H9 (cell line): ENCODE results near the gene PHKA1. TPM values are rescaled to one million over a fixed set of nuclear protein-coding genes. Genes with fewer than 3 reads are reported as not detected.

ENCODE experiments used
- DNase-seq: peaks from one replicate; pipeline ENCODE4 v3.0.0-alpha.2; 2017
- H2AFZ ChIP-seq: one replicate; pipeline ENCODE4 v1.6.1; 2013; ENCODE audit warnings: mild to moderate bottlenecking, low read length, control low read depth, moderate library complexity
- H2AK5ac ChIP-seq: 2 replicates; pipeline ENCODE4 v1.6.1; 2013; ENCODE audit warnings: low read length, control low read depth, mixed read lengths; ENCODE audit not compliant: insufficient read length
- H2BK120ac ChIP-seq: one replicate; pipeline ENCODE4 v1.6.1; 2013; ENCODE audit warnings: low read depth, mild to moderate bottlenecking, low read length, control low read depth, inconsistent platforms; ENCODE audit not compliant: poor library complexity, severe bottlenecking
- H2BK12ac ChIP-seq: 2 replicates; pipeline ENCODE4 v1.6.1; 2013; ENCODE audit warnings: low read length, control low read depth, mixed read lengths, low read depth; ENCODE audit not compliant: insufficient read length
- H2BK15ac ChIP-seq: 2 replicates; pipeline ENCODE4 v1.6.1; 2013; ENCODE audit warnings: low read depth, low read length, control low read depth
- H2BK20ac ChIP-seq: one replicate; pipeline ENCODE4 v1.6.1; 2013; ENCODE audit warnings: low read depth, mild to moderate bottlenecking, low read length, control low read depth, inconsistent platforms; ENCODE audit not compliant: poor library complexity, severe bottlenecking
- H2BK5ac ChIP-seq: 2 replicates; pipeline ENCODE4 v1.6.1; 2013; ENCODE audit warnings: low read length, control low read depth, mixed read lengths; ENCODE audit not compliant: insufficient read length
- H3K14ac ChIP-seq: 2 replicates; pipeline ENCODE4 v1.6.1; 2013; ENCODE audit warnings: low read length, control low read depth; ENCODE audit not compliant: insufficient read depth
- H3K18ac ChIP-seq: 2 replicates; pipeline ENCODE4 v1.6.1; 2013; ENCODE audit warnings: low read depth, mild to moderate bottlenecking, mixed read lengths, low read length, control low read depth; ENCODE audit not compliant: insufficient read length
- H3K23ac ChIP-seq: 2 replicates; pipeline ENCODE4 v1.6.1; 2013; ENCODE audit warnings: low read length, control low read depth, mixed read lengths, low read depth; ENCODE audit not compliant: insufficient read length
- H3K23me2 ChIP-seq: 2 replicates; pipeline ENCODE4 v1.6.1; 2013; ENCODE audit warnings: low read depth, mild to moderate bottlenecking, mixed read lengths, low read length, control low read depth; ENCODE audit not compliant: insufficient read length, poor library complexity, severe bottlenecking
- H3K27ac ChIP-seq: 2 replicates; pipeline ENCODE4 v1.5.1; 2013; ENCODE audit warnings: low read length, control low read depth, mixed read lengths, low read depth; ENCODE audit not compliant: insufficient read length
- H3K27me3 ChIP-seq: 2 replicates; pipeline ENCODE4 v1.6.1; 2013; ENCODE audit warnings: low read length, control low read depth, inconsistent platforms; ENCODE audit not compliant: insufficient read depth
- H3K4ac ChIP-seq: 2 replicates; pipeline ENCODE4 v1.6.1; 2013; ENCODE audit warnings: low read depth, mild to moderate bottlenecking, control low read depth, inconsistent platforms, low read length, moderate library complexity
- H3K4me1 ChIP-seq: 2 replicates; pipeline ENCODE4 v1.6.1; 2013; ENCODE audit warnings: low read length, control low read depth, inconsistent platforms; ENCODE audit not compliant: insufficient read depth
- H3K4me2 ChIP-seq: 2 replicates; pipeline ENCODE4 v1.6.1; 2013; ENCODE audit warnings: low read length, control low read depth, mixed read lengths; ENCODE audit not compliant: insufficient read length, insufficient read depth
- H3K56ac ChIP-seq: 2 replicates; pipeline ENCODE4 v1.6.1; 2013; ENCODE audit warnings: low read depth, mild to moderate bottlenecking, mixed read lengths, low read length, control low read depth; ENCODE audit not compliant: insufficient read length
- H3K79me1 ChIP-seq: 2 replicates; pipeline ENCODE4 v1.6.1; 2013; ENCODE audit warnings: low read depth, mild to moderate bottlenecking, moderate library complexity, low read length, control low read depth, inconsistent platforms; ENCODE audit not compliant: insufficient read depth, poor library complexity, severe bottlenecking
- H3K79me2 ChIP-seq: 2 replicates; pipeline ENCODE4 v1.6.1; 2013; ENCODE audit warnings: low read length, control low read depth, inconsistent platforms; ENCODE audit not compliant: insufficient read depth
- H3K9ac ChIP-seq: 2 replicates; pipeline ENCODE4 v1.6.1; 2013; ENCODE audit warnings: low read length, control low read depth, mixed read lengths; ENCODE audit not compliant: insufficient read length; ENCODE audit errors: extremely low read depth
- H3K9me3 ChIP-seq: one replicate; pipeline ENCODE4 v1.6.1; 2013; ENCODE audit warnings: low read depth, low read length, inconsistent platforms; ENCODE audit not compliant: control insufficient read depth
- H3T11ph ChIP-seq: one replicate; pipeline ENCODE4 v1.6.1; 2013; ENCODE audit warnings: mild to moderate bottlenecking, low read length, control low read depth, inconsistent platforms
- H4K20me1 ChIP-seq: one replicate; pipeline ENCODE4 v1.6.1; 2013; ENCODE audit not compliant: control insufficient read depth, insufficient read length, insufficient read depth
- H4K5ac ChIP-seq: 2 replicates; pipeline ENCODE4 v1.6.1; 2013; ENCODE audit warnings: low read depth, mild to moderate bottlenecking, mixed read lengths, low read length, control low read depth; ENCODE audit not compliant: insufficient read length
- H4K8ac ChIP-seq: replicated peaks from 2 replicates; pipeline ENCODE4 v1.6.1; 2013; ENCODE audit warnings: low read length, control low read depth, mixed read lengths, low read depth; ENCODE audit not compliant: insufficient read length
- H4K91ac ChIP-seq: 2 replicates; pipeline ENCODE4 v1.6.1; 2013; ENCODE audit warnings: low read depth, mild to moderate bottlenecking, moderate library complexity, mixed read lengths, low read length, control low read depth; ENCODE audit not compliant: insufficient read length
- H3K27ac Mint-ChIP-seq, 3 experiments: 2 replicates in 2 of 3; 3 replicates in 1 of 3; pipeline ENCODE4 v1.8.0; 2020 to 2021; ENCODE audit warnings: mixed read lengths in 3 of 3, mild to moderate bottlenecking in 1 of 3, moderate library complexity in 1 of 3
- H3K27me3 Mint-ChIP-seq: 2 replicates; pipeline ENCODE4 v1.8.0; 2021; ENCODE audit warnings: low read depth, mild to moderate bottlenecking, moderate library complexity, mixed read lengths
- H3K36me3 Mint-ChIP-seq, 3 experiments: 2 replicates in 2 of 3; 3 replicates in 1 of 3; pipeline ENCODE4 v1.8.0; 2020 to 2021; ENCODE audit warnings: low read depth in 3 of 3, mixed read lengths in 3 of 3; ENCODE audit not compliant: insufficient read depth in 1 of 3
- H3K4me1 Mint-ChIP-seq, 2 experiments: 2 replicates each; pipeline ENCODE4 v1.8.0; 2020; ENCODE audit warnings: mixed read lengths in 2 of 2
- H3K4me3 Mint-ChIP-seq, 2 experiments: 2 replicates in 1 of 2; 3 replicates in 1 of 2; pipeline ENCODE4 v1.8.0; 2020 to 2021; ENCODE audit warnings: mild to moderate bottlenecking in 2 of 2, mixed read lengths in 2 of 2, moderate library complexity in 1 of 2
- H3K9me3 Mint-ChIP-seq, 2 experiments: 2 replicates in 1 of 2; 3 replicates in 1 of 2; pipeline ENCODE4 v1.8.0; 2020; ENCODE audit warnings: mild to moderate bottlenecking in 2 of 2, mixed read lengths in 2 of 2, moderate library complexity in 1 of 2
- CTCF ChIP-seq: fragments of 200-600 bp; sonication (generic); conservative IDR thresholded peaks from 3 replicates; pipeline ENCODE4 v1.8.0; 2021; ENCODE audit warnings: antibody characterized with exemption, mild to moderate bottlenecking
- WGBS: extraction: QIAGEN DNeasy Blood & Tissue Kit; methylation state at CpG from one replicate; pipeline ENCODE4 v1.1.7; 2013; ENCODE audit warnings: missing lambda C conversion rate, low lambda C conversion rate, mixed read lengths; ENCODE audit not compliant: insufficient read length; ENCODE audit errors: extremely low coverage; 5-methylcytosine and 5-hydroxymethylcytosine counted together
- total RNA-seq: library from RNA; stranded (reverse); gene quantifications from 2 replicates; pipeline ENCODE4 v1.2.1, GENCODE V29; 2021

The PHKA1 gene
- total RNA-seq, 1 experiment from 2014 or later, result 6.6 TPM

- no CpG with 5 or more reads among the region's 2 CpGs for WGBS
- Histone ChIP-seq H2AFZ (no peak overlapping the region), H2BK120ac (no peak overlapping the region), H3T11ph (no peak overlapping the region), H3K9me3 (peaks cover 22% of the 10 kb centered on the region), H3K4me1 (no peaks in the 10 kb centered on the region), H2BK5ac (no peak overlapping the region), H3K27ac (no peak overlapping the region), H3K23me2 (peaks cover 7% of the 10 kb centered on the region), H3K4me2 (no peak overlapping the region), H3K79me1 (no peaks in the 10 kb centered on the region), H3K4ac (no peak overlapping the region), H4K5ac (no peak overlapping the region), H3K79me2 (no peaks in the 10 kb centered on the region), H3K14ac (no peak overlapping the region), H4K8ac (no peak overlapping the region), H3K56ac (no peak overlapping the region), H3K23ac (no peak overlapping the region), H2AK5ac (no peak overlapping the region), H3K9ac (no peak overlapping the region), H3K27me3 (no peaks in the 10 kb centered on the region), H4K20me1 (no peaks in the 10 kb centered on the region), H2BK15ac (no peak overlapping the region), H2BK12ac (no peak overlapping the region), H4K91ac (no peak overlapping the region), H2BK20ac (no peak overlapping the region), H3K18ac (no peak overlapping the region)
- Mint-ChIP-seq H3K4me3 (peak overlapping the region; percentile 22 to 50; a peak in 2 of 5 replicates), H3K27me3 (peaks cover 3% of the 10 kb centered on the region), H3K36me3 (peaks cover 3 to 11% (median 4%) of the 10 kb centered on the region in 3 experiments; a peak in 5 of 7 replicates), H3K27ac (no peak overlapping the region), H3K4me1 (peaks cover 7 to 10% of the 10 kb centered on the region in 2 experiments; a peak in 3 of 4 replicates), H3K9me3 (peaks cover 61 to 64% of the 10 kb centered on the region in 2 experiments)
- no peak for TF ChIP-seq CTCF
- DNase-seq, result no peak
Measured at GRCh38 chrX:72712094-72712755, 1.9 kb downstream of the PHKA1 start.
